Right lobe of liver (tissue), 6 donors: ENCODE measurements around the gene CLTA. TPM values are rescaled to one million over a fixed set of nuclear protein-coding genes. Genes with fewer than 3 reads are reported as not detected.
A peak's percentile ranks its signal among the peaks of the same experiment; 100 is the strongest.

Experiments used
- ATAC-seq, 4 donors: fragments of 200-7000 bp; cut with Tn5 transposase; one replicate each; pipeline ENCODE4 v1.9.1; 2020; ENCODE audit warnings: mild to moderate bottlenecking in 4 of 4, moderate library complexity in 4 of 4
- DNase-seq, 3 donors: peaks; one replicate each; pipeline ENCODE4 v3.0.0-alpha.2; 2020
- H3K27ac ChIP-seq, 3 donors: fragments of 200-600 bp; one replicate each; pipeline ENCODE4 v1.8.0; 2022
- H3K27me3 ChIP-seq, 2 donors: fragments of 200-600 bp; one replicate each; pipeline ENCODE4 v1.8.0; 2022
- H3K36me3 ChIP-seq, 4 donors: fragments of 200-600 bp; sonication (generic) in 1 of 4; one replicate each; pipeline versions ENCODE4 v1.5.1 to v1.8.0; 2017 to 2022; ENCODE audit warnings: control low read depth in 1 of 4
- H3K4me1 ChIP-seq, 4 donors: fragments of 200-600 bp; sonication (generic) in 1 of 4; one replicate each; pipeline versions ENCODE4 v1.5.1 to v1.8.0; 2017 to 2022; ENCODE audit warnings: control low read depth in 1 of 4
- H3K4me3 ChIP-seq, 3 donors: fragments of 200-600 bp; one replicate each; pipeline ENCODE4 v1.8.0; 2022
- H3K9me3 ChIP-seq, 4 donors: fragments of 200-600 bp; sonication (generic) in 1 of 4; one replicate each; pipeline versions ENCODE4 v1.5.1 to v1.8.0; 2017 to 2022; ENCODE audit warnings: control low read depth in 1 of 4
- CTCF ChIP-seq, 4 donors: fragments of 200-600 bp in 3 of 4; fragments of 450-650 bp in 1 of 4; IDR thresholded peaks; one replicate each; pipeline versions ENCODE4 v1.5.1 to v1.8.0; 2016 to 2022; ENCODE audit warnings: antibody characterized with exemption in 4 of 4, mild to moderate bottlenecking in 2 of 4
- POLR2A ChIP-seq: fragments of 450-650 bp; IDR thresholded peaks from one replicate; pipeline ENCODE4 v1.6.1; 2017; ENCODE audit warnings: antibody characterized with exemption, mild to moderate bottlenecking
- WGBS: methylation state at CpG from one replicate; pipeline ENCODE4 v1.1.6; 2018; ENCODE audit warnings: low coverage, low lambda C conversion rate; ENCODE audit not compliant: insufficient coverage; ENCODE audit errors: missing lambda C conversion rate; 5-methylcytosine and 5-hydroxymethylcytosine counted together
- intact Hi-C, 2 donors: fragments of 100-400 bp; cut with DNase I; formaldehyde crosslinking; loops; one replicate each; pipeline versions ENCODE4 v1.11.2 to v1.14.1; 2022
- total RNA-seq, 6 experiments: library from RNA; depleted of rRNA in 2 of 6; stranded (reverse); fragments of >200 nt in 2 of 6; fragmentation: NEBNext Ultra II Directional in 3 of 6; extraction: Animal tissue kit (Norgen Biotek cat#: 25700) in 3 of 6; gene quantifications; one replicate each; pipeline versions ENCODE4 v1.1.0 to v1.2.4, GENCODE V29; 2016 to 2023
- donor health status: DM: no; HTN: yes; CAD: no.
- donor health status: DM: no; HTN: no; CAD: no.
- donor health status: DM: no; HTN: no; CAD: no.
- donor health status: DM: no; HTN: yes; CAD: no.
- donor health status: DM: no; HTN: yes; CAD: no.

CLTA gene
- total RNA-seq, 6 experiments from 2014 or later, result 52.3 to 154 (median 72.7) TPM

GRCh38 chr9:36162211-36162738 is 28.4 kb upstream of the CLTA start:
- Histone ChIP-seq H3K4me3 (no peak overlapping the region), H3K4me1 (no peaks in the 10 kb centered on the region), H3K36me3 (no peaks in the 10 kb centered on the region), H3K9me3 (no peaks in the 10 kb centered on the region), H3K27ac (no peak overlapping the region), H3K27me3 (no peaks in the 10 kb centered on the region)
- DNase-seq (no peak), ATAC-seq (no peak)
- intact Hi-C loops, result no loop called here
- WGBS, result 70% methylated on average over 10 of the region's 17 CpGs
- TF ChIP-seq CTCF (IDR thresholded peaks at IDR 0.05) (no peak), POLR2A (no peak)

- no peak overlapping the region for H3K4me3 ChIP-seq
- no peaks in the 10 kb centered on the region for H3K4me1 ChIP-seq
- no peaks in the 10 kb centered on the region for H3K9me3 ChIP-seq
- ATAC-seq, result peak in 2 of 4 donors; percentile 15 to 31
- no peaks in the 10 kb centered on the region for H3K36me3 ChIP-seq
- no peak overlapping the region for H3K27ac ChIP-seq
- H3K27me3 ChIP-seq, result no peaks in the 10 kb centered on the region
- peak in 1 of 3 donors; percentile 36 for DNase-seq
- intact Hi-C loops, result no loop called here
- TF ChIP-seq POLR2A (no peak), CTCF (IDR thresholded peaks at IDR 0.05) (no peak)
- WGBS, result 44% methylated on average over 2 of the region's 9 CpGs
These were observed 27.5 kb upstream of the CLTA start for GRCh38 chr9:36163049-36163785.

- no peak overlapping the region for H3K4me3 ChIP-seq
- WGBS, result 50% methylated on average over 1 of the region's 4 CpGs
- TF ChIP-seq CTCF (IDR thresholded peaks at IDR 0.05) (no peak), POLR2A (no peak)
- no peak for DNase-seq
- intact Hi-C loops, result no loop called here
- ATAC-seq, result no peak
- H3K36me3 ChIP-seq, result no peaks in the 10 kb centered on the region
- H3K9me3 ChIP-seq, result no peaks in the 10 kb centered on the region
- no peak overlapping the region for H3K27ac ChIP-seq
- no peaks in the 10 kb centered on the region for H3K27me3 ChIP-seq
- H3K4me1 ChIP-seq, result no peaks in the 10 kb centered on the region
These were observed 26.9 kb upstream of the CLTA start for GRCh38 chr9:36163786-36164170.

- H3K4me1 ChIP-seq, result no peaks in the 10 kb centered on the region
- no peak for TF ChIP-seq CTCF (IDR thresholded peaks at IDR 0.05)
- no peak for TF ChIP-seq POLR2A
- no peak overlapping the region for H3K4me3 ChIP-seq
- ATAC-seq, result no peak
- H3K36me3 ChIP-seq, result no peaks in the 10 kb centered on the region
- intact Hi-C loops, result no loop called here
- H3K27me3 ChIP-seq, result no peaks in the 10 kb centered on the region
- 97% methylated on average over 4 of the region's 6 CpGs for WGBS
- H3K9me3 ChIP-seq, result no peaks in the 10 kb centered on the region
- H3K27ac ChIP-seq, result no peak overlapping the region
- DNase-seq, result no peak
These were observed 26.3 kb upstream of the CLTA start for GRCh38 chr9:36164372-36164771.
